ENCODE measurements around the gene C19orf67.

GRCh38 chr19:14112051-14112808 is 26.6 kb upstream of the C19orf67 start:
- TF ChIP-seq EZH2 (IDR thresholded peaks at IDR 0.05; ENCODE audit: low read length) (no peak), CTCF (optimal IDR thresholded peaks at IDR 0.05 in 1 of 3, IDR thresholded peaks at IDR 0.05 in 1 of 3, conservative IDR thresholded peaks at IDR 0.05 in 1 of 3; ENCODE audit: extremely low read depth in 1 of 3, insufficient read depth in 2 of 3, low read length in 3 of 3) (no peak)

Measured in keratinocyte (primary cell).